ENCODE measurements around the gene CCDC7. TPM values are rescaled to one million over a fixed set of nuclear protein-coding genes. Genes with fewer than 3 reads are reported as not detected.
"Not testable (repeated sequence)": the region's sequence is repeated elsewhere in the genome, so short reads cannot be mapped to it uniquely, and the experiment has no call there.

The CCDC7 gene
- total RNA-seq, 1 experiment from 2014 or later = 7.4 TPM

DNA sequence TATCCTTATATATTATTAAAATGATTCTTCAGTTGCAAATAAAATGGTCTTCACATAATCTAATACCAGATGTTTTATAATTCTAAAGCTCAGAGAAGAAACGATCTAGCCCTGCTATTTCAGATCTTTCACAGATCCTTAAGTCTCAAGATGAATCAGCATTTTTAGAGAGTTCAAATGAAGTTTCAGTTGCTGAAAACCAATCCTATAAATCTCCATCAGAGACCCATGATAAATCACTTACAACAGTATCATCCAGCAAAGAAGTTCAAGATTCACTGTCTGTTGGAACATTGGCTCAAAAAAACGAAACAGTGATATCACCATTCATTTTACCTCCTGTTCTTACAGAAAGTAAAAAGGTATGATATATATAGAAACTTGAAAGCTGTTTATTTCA lies 137.0 kb downstream of the CCDC7 start:
- TF ChIP-seq, protein P1, sequence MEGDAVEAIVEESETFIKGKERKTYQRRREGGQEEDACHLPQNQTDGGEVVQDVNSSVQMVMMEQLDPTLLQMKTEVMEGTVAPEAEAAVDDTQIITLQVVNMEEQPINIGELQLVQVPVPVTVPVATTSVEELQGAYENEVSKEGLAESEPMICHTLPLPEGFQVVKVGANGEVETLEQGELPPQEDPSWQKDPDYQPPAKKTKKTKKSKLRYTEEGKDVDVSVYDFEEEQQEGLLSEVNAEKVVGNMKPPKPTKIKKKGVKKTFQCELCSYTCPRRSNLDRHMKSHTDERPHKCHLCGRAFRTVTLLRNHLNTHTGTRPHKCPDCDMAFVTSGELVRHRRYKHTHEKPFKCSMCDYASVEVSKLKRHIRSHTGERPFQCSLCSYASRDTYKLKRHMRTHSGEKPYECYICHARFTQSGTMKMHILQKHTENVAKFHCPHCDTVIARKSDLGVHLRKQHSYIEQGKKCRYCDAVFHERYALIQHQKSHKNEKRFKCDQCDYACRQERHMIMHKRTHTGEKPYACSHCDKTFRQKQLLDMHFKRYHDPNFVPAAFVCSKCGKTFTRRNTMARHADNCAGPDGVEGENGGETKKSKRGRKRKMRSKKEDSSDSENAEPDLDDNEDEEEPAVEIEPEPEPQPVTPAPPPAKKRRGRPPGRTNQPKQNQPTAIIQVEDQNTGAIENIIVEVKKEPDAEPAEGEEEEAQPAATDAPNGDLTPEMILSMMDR (IDR thresholded peaks at IDR 0.05; ENCODE audit: unreplicated experiment) = no peak
- no peaks in the 10 kb centered on the region for H3K36me3 Mint-ChIP-seq (ENCODE audit: insufficient read depth, unreplicated experiment)
- H3K4me3 Mint-ChIP-seq (ENCODE audit: low read depth, unreplicated experiment) = no peak overlapping the region
- BruUV-seq (replicated peaks) = no TSS peak
- H3K27ac Mint-ChIP-seq (ENCODE audit: unreplicated experiment) = no peak overlapping the region
- H3K4me1 Mint-ChIP-seq (ENCODE audit: low read depth, unreplicated experiment) = no peaks in the 10 kb centered on the region
- H3K9me3 Mint-ChIP-seq (ENCODE audit: low read depth, unreplicated experiment) = no peaks in the 10 kb centered on the region
- DNase-seq = no peak
- intact Hi-C loops (cut with micrococcal nuclease; ENCODE audit: unreplicated experiment) = no loop called here
- H3K27me3 Mint-ChIP-seq (ENCODE audit: unreplicated experiment) = no peaks in the 10 kb centered on the region
- CTCF ChIA-PET = no interaction called here

DNA sequence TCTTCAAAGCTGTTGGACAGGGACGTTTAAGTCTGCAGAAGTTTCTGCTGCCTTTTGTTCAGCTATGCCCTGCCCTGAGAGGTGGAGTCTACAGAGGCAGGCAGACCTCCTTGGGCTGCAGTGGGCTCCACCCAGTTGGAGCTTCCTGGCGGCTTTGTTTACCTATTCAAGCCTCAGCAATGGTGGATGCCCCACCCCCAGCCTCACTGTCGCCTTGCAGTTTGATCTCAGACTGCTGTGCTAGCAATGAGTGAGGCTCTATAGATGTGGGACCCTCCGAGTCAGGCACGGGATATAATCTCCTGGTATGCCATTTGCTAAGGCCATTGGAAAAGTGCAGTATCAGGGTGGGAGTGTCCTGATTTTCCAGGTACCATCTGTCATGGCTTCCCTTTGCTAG lies 152.1 kb downstream of the CCDC7 start:
- BruUV-seq (replicated peaks); DNase-seq; H3K4me3 Mint-ChIP-seq (ENCODE audit: low read depth, unreplicated experiment); intact Hi-C loops (cut with micrococcal nuclease; ENCODE audit: unreplicated experiment); H3K27me3 Mint-ChIP-seq (ENCODE audit: unreplicated experiment); H3K36me3 Mint-ChIP-seq (ENCODE audit: insufficient read depth, unreplicated experiment); CTCF ChIA-PET; H3K27ac Mint-ChIP-seq (ENCODE audit: unreplicated experiment); H3K4me1 Mint-ChIP-seq (ENCODE audit: low read depth, unreplicated experiment): not testable (repeated sequence)
- H3K9me3 Mint-ChIP-seq (ENCODE audit: low read depth, unreplicated experiment) = peaks cover 11% of the 10 kb centered on the region

DNA sequence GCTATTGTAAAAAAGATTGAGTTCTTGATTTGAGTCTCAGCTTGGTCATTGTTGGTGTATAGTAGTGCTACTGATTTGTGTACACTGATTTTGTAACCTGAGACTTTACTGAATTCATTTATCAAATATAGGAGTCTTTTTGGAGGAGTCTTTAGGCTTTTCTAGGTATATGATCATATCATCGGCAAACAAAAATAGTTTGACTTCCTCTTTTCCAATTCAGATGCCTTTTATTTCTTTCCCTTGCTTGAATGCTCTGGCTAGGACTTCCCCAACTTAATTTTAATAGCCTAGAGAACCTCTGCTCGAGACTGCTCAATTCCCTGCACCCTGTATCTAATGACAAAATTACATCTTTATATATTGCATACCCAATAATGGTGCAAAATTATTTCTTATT lies 154.4 kb downstream of the CCDC7 start:
- no peak overlapping the region for H3K27ac Mint-ChIP-seq (ENCODE audit: unreplicated experiment)
- H3K36me3 Mint-ChIP-seq (ENCODE audit: insufficient read depth, unreplicated experiment) = no peaks in the 10 kb centered on the region
- peaks cover 12% of the 10 kb centered on the region for H3K9me3 Mint-ChIP-seq (ENCODE audit: low read depth, unreplicated experiment)
- intact Hi-C loops (cut with micrococcal nuclease; ENCODE audit: unreplicated experiment) = no loop called here
- H3K4me3 Mint-ChIP-seq (ENCODE audit: low read depth, unreplicated experiment) = no peak overlapping the region
- BruUV-seq (replicated peaks) = no TSS peak
- no peaks in the 10 kb centered on the region for H3K4me1 Mint-ChIP-seq (ENCODE audit: low read depth, unreplicated experiment)
- H3K27me3 Mint-ChIP-seq (ENCODE audit: unreplicated experiment) = no peaks in the 10 kb centered on the region
- TF ChIP-seq, protein P1 (IDR thresholded peaks at IDR 0.05; ENCODE audit: unreplicated experiment) = no peak
- CTCF ChIA-PET = no interaction called here
- no peak for DNase-seq

DNA sequence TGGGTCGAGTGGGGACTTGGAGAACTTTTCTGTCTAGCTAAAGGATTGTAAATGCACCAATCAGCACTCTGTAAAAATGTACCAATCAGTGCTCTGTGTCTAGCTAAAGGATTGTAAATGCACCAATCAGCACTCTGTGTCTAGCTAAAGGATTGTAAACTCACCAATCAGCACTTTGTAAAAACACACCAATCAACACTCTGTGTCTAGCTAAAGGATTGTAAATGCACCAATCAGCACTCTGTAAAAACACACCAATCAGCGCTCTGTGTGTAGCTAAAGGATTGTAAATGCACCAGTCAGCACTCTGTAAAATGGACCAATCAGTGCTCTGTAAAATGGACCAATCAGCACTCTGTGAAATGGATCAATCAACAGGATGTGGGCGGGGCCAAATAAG lies 155.6 kb downstream of the CCDC7 start:
- H3K36me3 Mint-ChIP-seq (ENCODE audit: insufficient read depth, unreplicated experiment); BruUV-seq (replicated peaks); H3K9me3 Mint-ChIP-seq (ENCODE audit: low read depth, unreplicated experiment); H3K4me3 Mint-ChIP-seq (ENCODE audit: low read depth, unreplicated experiment); CTCF ChIA-PET; H3K27ac Mint-ChIP-seq (ENCODE audit: unreplicated experiment); DNase-seq; H3K27me3 Mint-ChIP-seq (ENCODE audit: unreplicated experiment); H3K4me1 Mint-ChIP-seq (ENCODE audit: low read depth, unreplicated experiment); intact Hi-C loops (cut with micrococcal nuclease; ENCODE audit: unreplicated experiment): not testable (repeated sequence)

DNA sequence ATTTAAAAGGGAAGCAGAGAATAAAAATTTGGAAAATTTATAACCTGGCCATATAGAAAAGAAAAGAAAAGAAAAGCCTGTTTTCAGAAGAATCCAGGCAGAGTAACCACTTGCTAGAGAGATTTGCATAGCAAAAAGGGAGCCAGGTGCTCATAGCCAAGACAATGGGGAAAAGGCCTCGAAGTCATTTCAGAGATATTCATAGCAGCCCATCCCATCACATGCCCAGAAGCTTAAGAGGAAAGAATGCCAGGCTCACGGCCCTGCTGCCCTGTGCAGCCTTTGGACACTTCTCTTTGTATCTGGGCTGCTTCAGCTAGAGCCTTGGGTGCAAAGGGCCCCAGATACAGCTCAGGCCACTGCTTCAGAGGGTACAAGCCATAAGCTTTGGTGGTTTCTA lies 159.8 kb downstream of the CCDC7 start:
- no peak overlapping the region for H3K27ac Mint-ChIP-seq (ENCODE audit: unreplicated experiment)
- BruUV-seq (replicated peaks) = no TSS peak

DNA sequence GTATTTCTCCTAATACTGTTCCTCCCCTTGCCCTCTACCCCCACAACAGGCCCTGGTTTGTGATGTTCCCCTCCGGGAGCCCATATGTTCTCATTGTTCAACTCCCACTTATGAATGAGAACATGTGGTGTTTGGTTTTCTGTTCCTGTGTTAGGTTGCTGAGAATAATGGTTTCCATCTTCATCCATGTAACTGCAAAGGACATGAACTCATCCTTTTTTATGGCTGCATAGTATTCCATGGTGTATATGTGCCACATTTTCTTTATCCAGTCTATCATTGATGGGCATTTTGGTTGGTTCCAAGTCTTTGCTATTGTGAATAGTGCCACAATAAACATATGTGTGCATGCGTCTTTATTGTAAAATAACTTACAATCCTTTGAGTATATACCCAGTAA lies 164.6 kb downstream of the CCDC7 start:
- H3K4me3 Mint-ChIP-seq (ENCODE audit: low read depth, unreplicated experiment); H3K27me3 Mint-ChIP-seq (ENCODE audit: unreplicated experiment); H3K9me3 Mint-ChIP-seq (ENCODE audit: low read depth, unreplicated experiment); BruUV-seq (replicated peaks); DNase-seq; intact Hi-C loops (cut with micrococcal nuclease; ENCODE audit: unreplicated experiment); H3K36me3 Mint-ChIP-seq (ENCODE audit: insufficient read depth, unreplicated experiment); H3K4me1 Mint-ChIP-seq (ENCODE audit: low read depth, unreplicated experiment); CTCF ChIA-PET; H3K27ac Mint-ChIP-seq (ENCODE audit: unreplicated experiment): not testable (repeated sequence)

More for the DNA sequence above, 159.8 kb downstream of the CCDC7 start:
- no peak for DNase-seq
- H3K4me3 Mint-ChIP-seq (ENCODE audit: low read depth, unreplicated experiment) = no peak overlapping the region
- H3K36me3 Mint-ChIP-seq (ENCODE audit: insufficient read depth, unreplicated experiment) = no peaks in the 10 kb centered on the region
- TF ChIP-seq, protein P1 (IDR thresholded peaks at IDR 0.05; ENCODE audit: unreplicated experiment) = no peak
- peaks cover 3% of the 10 kb centered on the region for H3K9me3 Mint-ChIP-seq (ENCODE audit: low read depth, unreplicated experiment)
- H3K27me3 Mint-ChIP-seq (ENCODE audit: unreplicated experiment) = no peaks in the 10 kb centered on the region
- CTCF ChIA-PET = no interaction called here
- intact Hi-C loops (cut with micrococcal nuclease; ENCODE audit: unreplicated experiment) = no loop called here
- H3K4me1 Mint-ChIP-seq (ENCODE audit: low read depth, unreplicated experiment) = no peaks in the 10 kb centered on the region

Measured in Calu3 (cell line).